Glutamatergic neuron (in vitro differentiated cells): ENCODE data around the gene NMU. TPM values are rescaled to one million over a fixed set of nuclear protein-coding genes. Genes with fewer than 3 reads are reported as not detected.
A peak's percentile ranks its signal among the peaks of the same experiment; 100 is the strongest.

Experiments
- DNase-seq: peaks from one replicate; pipeline ENCODE4 v3.0.0; 2022
- H3K27ac Mint-ChIP-seq: one replicate; pipeline ENCODE4 v1.8.0; 2020; ENCODE audit warnings: mild to moderate bottlenecking, mixed read lengths, inconsistent platforms; ENCODE audit not compliant: unreplicated experiment
- H3K27me3 Mint-ChIP-seq: one replicate; pipeline ENCODE4 v1.8.0; 2020; ENCODE audit warnings: mild to moderate bottlenecking, moderate library complexity, mixed read lengths, inconsistent platforms; ENCODE audit not compliant: unreplicated experiment
- H3K36me3 Mint-ChIP-seq: one replicate; pipeline ENCODE4 v1.8.0; 2020; ENCODE audit warnings: mild to moderate bottlenecking, mixed read lengths, inconsistent platforms; ENCODE audit not compliant: unreplicated experiment
- H3K4me1 Mint-ChIP-seq: one replicate; pipeline ENCODE4 v1.8.0; 2020; ENCODE audit warnings: mild to moderate bottlenecking, low read depth, mixed read lengths, inconsistent platforms; ENCODE audit not compliant: unreplicated experiment
- H3K4me3 Mint-ChIP-seq: one replicate; pipeline ENCODE4 v1.8.0; 2020; ENCODE audit warnings: mild to moderate bottlenecking, mixed read lengths, inconsistent platforms; ENCODE audit not compliant: unreplicated experiment
- H3K9me3 Mint-ChIP-seq: one replicate; pipeline ENCODE4 v1.8.0; 2020; ENCODE audit warnings: mild to moderate bottlenecking, moderate library complexity, mixed read lengths, inconsistent platforms; ENCODE audit not compliant: unreplicated experiment
- total RNA-seq: library from RNA; stranded (reverse); fragmentation: NEBNext Ultra II Directional; extraction: Animal tissue kit (Norgen Biotek cat#: 25700); gene quantifications from one replicate; pipeline ENCODE4 v1.2.1, GENCODE V29; 2021; ENCODE audit not compliant: unreplicated experiment
- TF ChIP-seq, protein P1 (sequence below): fragments of 200-600 bp; sonication (generic); IDR thresholded peaks from one replicate; pipeline ENCODE4 v1.5.0; 2021; ENCODE audit not compliant: partially characterized antibody, unreplicated experiment

NMU gene
- total RNA-seq, 1 donor from 2014 or later = 9.4 TPM

DNA sequence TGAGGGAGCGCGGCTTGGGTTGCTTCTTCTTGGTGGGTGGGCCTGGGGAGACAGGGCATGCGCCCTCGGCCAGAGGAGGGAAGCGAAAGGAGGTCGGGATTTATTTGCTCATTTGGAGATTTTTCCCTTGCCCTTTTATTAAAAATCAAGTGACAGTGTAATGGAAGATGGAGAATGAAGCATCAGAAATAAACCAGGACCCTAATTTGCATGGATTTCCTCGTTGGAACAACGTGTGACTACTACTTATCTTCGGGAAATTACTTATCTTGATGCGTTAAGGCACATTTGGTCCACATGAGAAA lies 88.7 kb downstream of the NMU start:
- Mint-ChIP-seq H3K27me3 (peaks cover 7% of the 10 kb centered on the region), H3K4me3 (peak overlapping the region; percentile 98), H3K27ac (peak overlapping the region; percentile 73), H3K9me3 (peaks cover 11% of the 10 kb centered on the region), H3K36me3 (no peaks in the 10 kb centered on the region), H3K4me1 (peaks cover 9% of the 10 kb centered on the region)
- no peak for DNase-seq
- TF ChIP-seq, protein P1, sequence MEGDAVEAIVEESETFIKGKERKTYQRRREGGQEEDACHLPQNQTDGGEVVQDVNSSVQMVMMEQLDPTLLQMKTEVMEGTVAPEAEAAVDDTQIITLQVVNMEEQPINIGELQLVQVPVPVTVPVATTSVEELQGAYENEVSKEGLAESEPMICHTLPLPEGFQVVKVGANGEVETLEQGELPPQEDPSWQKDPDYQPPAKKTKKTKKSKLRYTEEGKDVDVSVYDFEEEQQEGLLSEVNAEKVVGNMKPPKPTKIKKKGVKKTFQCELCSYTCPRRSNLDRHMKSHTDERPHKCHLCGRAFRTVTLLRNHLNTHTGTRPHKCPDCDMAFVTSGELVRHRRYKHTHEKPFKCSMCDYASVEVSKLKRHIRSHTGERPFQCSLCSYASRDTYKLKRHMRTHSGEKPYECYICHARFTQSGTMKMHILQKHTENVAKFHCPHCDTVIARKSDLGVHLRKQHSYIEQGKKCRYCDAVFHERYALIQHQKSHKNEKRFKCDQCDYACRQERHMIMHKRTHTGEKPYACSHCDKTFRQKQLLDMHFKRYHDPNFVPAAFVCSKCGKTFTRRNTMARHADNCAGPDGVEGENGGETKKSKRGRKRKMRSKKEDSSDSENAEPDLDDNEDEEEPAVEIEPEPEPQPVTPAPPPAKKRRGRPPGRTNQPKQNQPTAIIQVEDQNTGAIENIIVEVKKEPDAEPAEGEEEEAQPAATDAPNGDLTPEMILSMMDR = no peak

DNA sequence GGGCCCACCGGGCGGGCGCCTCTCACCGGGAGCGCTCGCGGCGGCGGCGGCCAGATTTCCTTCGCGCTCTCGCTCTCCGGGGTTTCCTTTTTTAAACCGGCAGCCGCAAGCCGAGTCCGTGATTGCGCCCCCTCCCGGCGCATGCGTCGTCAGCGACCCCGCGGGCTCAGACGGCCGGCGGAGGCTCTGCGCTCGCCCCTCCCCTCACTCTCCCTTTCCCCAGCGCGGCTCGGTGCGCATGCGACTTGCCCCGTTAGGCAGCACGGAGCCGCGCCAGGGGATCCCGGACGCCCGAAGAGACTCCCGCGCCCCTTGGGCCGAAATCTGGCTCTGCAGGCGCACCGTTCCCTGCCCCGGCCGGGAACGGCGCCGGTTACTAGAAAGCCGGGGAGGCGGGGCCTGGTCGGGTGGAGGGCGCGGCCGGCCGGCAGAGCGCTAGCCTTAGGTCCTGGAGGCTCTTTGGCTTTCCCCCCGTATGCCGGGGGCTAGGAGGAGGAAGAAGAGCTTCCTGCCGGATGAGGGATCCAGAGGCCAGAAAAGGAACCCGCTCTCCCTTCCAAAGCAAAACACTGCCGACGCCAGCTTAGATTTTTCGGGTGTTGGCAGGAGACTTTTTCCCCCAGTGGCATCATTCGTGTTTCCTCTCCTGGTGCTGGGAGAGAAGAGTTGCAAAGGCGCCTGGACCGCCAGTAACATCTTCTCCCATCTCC lies 89.2 kb downstream of the NMU start, which contains the start of gene CLOCK:
Gene CLOCK, minus strand, starts transcription at position 154 of the 710 bp plus-strand sequence. CDS start 64,124 bp downstream, outside the sequence.
- TF ChIP-seq, protein P1 = peak; percentile 75
- Mint-ChIP-seq H3K9me3 (peaks cover 11% of the 10 kb centered on the region), H3K4me3 (peak within 1 kb of the TSS; percentile 98), H3K27ac (peak within 1 kb of the TSS; percentile 73), H3K4me1 (peaks cover 9% of the 10 kb centered on the region), H3K27me3 (peaks cover 7% of the 10 kb centered on the region), H3K36me3 (no peaks in the 10 kb centered on the region)
- DNase-seq = peak; percentile 90

DNA sequence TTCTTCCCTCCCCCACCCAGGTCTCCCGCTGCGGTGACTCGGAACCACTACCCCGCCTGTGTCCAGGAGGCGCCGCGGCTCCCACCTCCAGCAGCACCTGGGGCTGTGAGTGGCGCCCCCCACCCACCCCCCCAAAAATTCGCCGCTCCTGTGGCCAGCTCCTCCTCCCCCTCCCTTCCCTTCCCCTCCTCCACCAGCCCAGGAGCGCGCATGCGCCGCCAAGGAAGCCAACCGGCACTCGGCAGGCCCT lies 89.7 kb downstream of the NMU start:
- Mint-ChIP-seq H3K27me3 (peaks cover 7% of the 10 kb centered on the region), H3K9me3 (peaks cover 11% of the 10 kb centered on the region), H3K36me3 (no peaks in the 10 kb centered on the region), H3K27ac (no peak overlapping the region), H3K4me3 (no peak overlapping the region), H3K4me1 (peaks cover 9% of the 10 kb centered on the region)
- DNase-seq = no peak
- TF ChIP-seq, protein P1 = no peak

DNA sequence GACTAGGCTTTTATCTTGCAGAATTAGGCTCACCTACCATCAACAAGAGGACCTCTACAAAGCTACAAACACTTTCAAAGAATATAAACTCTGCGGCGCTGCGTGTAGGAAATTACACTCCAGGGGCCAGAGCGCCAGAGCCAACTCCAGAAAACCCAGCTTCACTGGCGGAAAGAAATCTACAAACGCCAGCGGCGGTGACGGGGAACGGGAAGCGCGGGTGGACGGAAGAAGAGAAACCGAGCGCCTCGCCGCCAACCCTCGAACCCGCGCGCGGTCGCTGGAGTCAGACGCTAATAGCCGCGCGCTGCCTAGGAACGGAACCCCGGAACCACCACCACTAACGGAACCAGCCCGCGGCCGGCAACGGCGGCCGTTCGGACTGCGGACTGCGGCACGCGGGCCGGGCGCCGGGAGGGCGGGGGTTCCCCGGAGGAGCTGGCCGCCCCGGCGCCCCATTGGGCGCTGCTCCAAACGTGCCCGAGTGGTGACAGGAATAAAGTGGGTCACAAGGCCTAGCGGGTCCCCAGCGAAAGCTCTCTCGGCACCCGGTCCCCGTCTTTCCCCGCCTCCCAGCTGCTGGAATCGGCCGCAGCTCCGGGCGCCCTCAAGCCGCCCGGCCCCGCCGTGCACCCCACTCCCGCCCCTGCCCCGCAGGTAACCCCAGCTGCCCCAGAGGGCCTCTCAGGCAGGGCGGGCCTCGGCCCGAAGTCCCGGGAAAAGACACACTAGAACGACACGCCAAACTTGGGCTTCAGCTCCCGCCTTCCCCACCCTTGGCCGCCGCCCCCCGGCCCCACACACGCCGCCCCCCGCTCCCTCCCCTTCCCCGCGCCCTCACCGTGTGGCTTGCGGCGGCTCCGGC lies 90.2 kb downstream of the NMU start:
- peak overlapping the region; percentile 48 for H3K27ac Mint-ChIP-seq
- TF ChIP-seq, protein P1 = no peak
- H3K4me3 Mint-ChIP-seq = peak overlapping the region; percentile 79
- H3K36me3 Mint-ChIP-seq = no peaks in the 10 kb centered on the region
- peaks cover 11% of the 10 kb centered on the region for H3K9me3 Mint-ChIP-seq
- DNase-seq = peak; percentile 64
- H3K27me3 Mint-ChIP-seq = peaks cover 7% of the 10 kb centered on the region
- peaks cover 9% of the 10 kb centered on the region for H3K4me1 Mint-ChIP-seq

Other genes starting within 250 kb of the NMU start
- 78.0 TPM for gene TMEM165, start 240.3 kb downstream of the NMU start, total RNA-seq
- 7.6 TPM for gene CLOCK, start 89.4 kb downstream of the NMU start, total RNA-seq
- gene PDCL2, start 44.1 kb downstream of the NMU start, total RNA-seq = not detected
- gene EXOC1L, start 183.5 kb upstream of the NMU start, total RNA-seq = 0.83 TPM
- gene EXOC1, start 217.3 kb upstream of the NMU start, total RNA-seq = 102 TPM